K562 (cell line): ENCODE results near the gene POLR3E. TPM values are rescaled to one million over a fixed set of nuclear protein-coding genes. Genes with fewer than 3 reads are reported as not detected.

Experiments
- CCNT2 ChIP-seq: IDR thresholded peaks from 2 replicates; pipeline ENCODE4 v1.6.1; 2011; ENCODE audit warnings: borderline replicate concordance, low read depth, mild to moderate bottlenecking, moderate library complexity, mixed read lengths, low read length; ENCODE audit not compliant: insufficient read length; ENCODE audit errors: extremely low read depth
- DMBX1 ChIP-seq: fragments of 250-450 bp; sonication (Bioruptor Pico); IDR thresholded peaks from 2 replicates; pipeline ENCODE4 v1.8.0; 2022; ENCODE audit warnings: inconsistent platforms, mild to moderate bottlenecking, moderate library complexity, borderline replicate concordance
- ETV1 ChIP-seq: fragments of 450-650 bp; conservative IDR thresholded peaks from 2 replicates; pipeline ENCODE4 v1.6.1; 2016; ENCODE audit warnings: missing genetic modification characterization, control low read depth, low read depth, missing compliant biosample characterization
- GTF2E2 ChIP-seq: fragments of 200-800 bp; sonication (Bioruptor generic); IDR thresholded peaks from 2 replicates; pipeline ENCODE4 v1.6.1; 2016; ENCODE audit warnings: missing genetic modification characterization, missing compliant biosample characterization
- KLF1 ChIP-seq: fragments of 450-650 bp; IDR thresholded peaks from 2 replicates; pipeline ENCODE4 v1.6.1; 2016; ENCODE audit warnings: missing genetic modification characterization, missing compliant biosample characterization
- MIER1 ChIP-seq: fragments of 450-650 bp; IDR thresholded peaks from 2 replicates; pipeline ENCODE4 v1.6.1; 2016; ENCODE audit warnings: antibody characterized with exemption, mild to moderate bottlenecking, low read depth
- NBN ChIP-seq: fragments of 450-650 bp; IDR thresholded peaks from 2 replicates; pipeline ENCODE4 v1.6.1; 2016; ENCODE audit warnings: low read depth, mild to moderate bottlenecking
- PCBP1 ChIP-seq: fragments of 200-400 bp; formaldehyde crosslinking; IDR thresholded peaks from 2 replicates; pipeline ENCODE4 v1.6.1; 2018; ENCODE audit warnings: mild to moderate bottlenecking, low read depth, low read length; ENCODE audit not compliant: poor library complexity, severe bottlenecking
- RBM34 ChIP-seq: fragments of 200-400 bp; formaldehyde crosslinking; IDR thresholded peaks from 2 replicates; pipeline ENCODE4 v1.6.1; 2018; ENCODE audit warnings: low read length, borderline replicate concordance; ENCODE audit not compliant: insufficient read depth
- SIN3B ChIP-seq: fragments of 450-650 bp; IDR thresholded peaks from 2 replicates; pipeline ENCODE4 v1.6.1; 2017; ENCODE audit warnings: low read depth, mild to moderate bottlenecking, moderate library complexity
- SMAD4 ChIP-seq: fragments of 250-450 bp; sonication (Bioruptor Pico); conservative IDR thresholded peaks from 2 replicates; pipeline ENCODE4 v1.8.0; 2021; ENCODE audit warnings: inconsistent platforms, mild to moderate bottlenecking, moderate library complexity
- STAT5A ChIP-seq: IDR thresholded peaks from 2 replicates; pipeline ENCODE4 v1.6.1; 2012; ENCODE audit warnings: low read length, inconsistent platforms, borderline replicate concordance
- TBP ChIP-seq: optimal IDR thresholded peaks from 2 replicates; pipeline ENCODE3; 2011; ENCODE audit warnings: low read depth, low read length, improper control_type of control experiment
- TEAD1 ChIP-seq, 2 experiments: fragments of 450-650 bp in 1 of 2; sonication (generic) in 1 of 2; formaldehyde crosslinking; IDR thresholded peaks; 2 replicates each; pipeline versions ENCODE4 v1.4.0 to v1.8.0; 2020 to 2022; ENCODE audit warnings: mild to moderate bottlenecking in 2 of 2, missing genetic modification reagents in 1 of 2
- ZNF12 ChIP-seq: sonication (generic); formaldehyde crosslinking; IDR thresholded peaks from 2 replicates; pipeline ENCODE4 v1.4.0; 2020; ENCODE audit warnings: mild to moderate bottlenecking, missing genetic modification reagents
- ZNF133 ChIP-seq: fragments of 250-450 bp; sonication (Bioruptor Pico); IDR thresholded peaks from 2 replicates; pipeline ENCODE4 v1.4.0; 2020; ENCODE audit warnings: mild to moderate bottlenecking
- ZNF134 ChIP-seq: fragments of 250-450 bp; sonication (Bioruptor Pico); conservative IDR thresholded peaks from 2 replicates; pipeline ENCODE4 v1.4.0; 2020
- ZNF239 ChIP-seq: fragments of 250-450 bp; sonication (Bioruptor Pico); IDR thresholded peaks from 2 replicates; pipeline ENCODE4 v1.4.0; 2020; ENCODE audit warnings: mild to moderate bottlenecking
- ZNF431 ChIP-seq: sonication (generic); formaldehyde crosslinking; IDR thresholded peaks from 2 replicates; pipeline ENCODE4 v1.8.0; 2022; ENCODE audit warnings: mild to moderate bottlenecking, missing genetic modification reagents
- ZNF717 ChIP-seq: fragments of 250-450 bp; sonication (Bioruptor Pico); IDR thresholded peaks from 2 replicates; pipeline ENCODE4 v1.5.0; 2021
- ZNF778 ChIP-seq: fragments of 450-650 bp; formaldehyde crosslinking; IDR thresholded peaks from 2 replicates; pipeline ENCODE4 v1.4.0; 2020; ENCODE audit warnings: mild to moderate bottlenecking, moderate library complexity
- ZNF830 ChIP-seq: fragments of 250-450 bp; sonication (Bioruptor Pico); IDR thresholded peaks from 2 replicates; pipeline ENCODE4 v1.5.0; 2021; ENCODE audit warnings: mild to moderate bottlenecking
- ZSCAN29 ChIP-seq: fragments of 450-650 bp; IDR thresholded peaks from 2 replicates; pipeline ENCODE4 v1.6.1; 2017
- polyA plus RNA-seq, 8 experiments: library from polyadenylated mRNA; depleted of rRNA in 4 of 8; stranded (reverse) in 5 of 8; unstranded in 3 of 8; fragments of >200 nt; fragmentation: Nextera tagmentation in 2 of 8; fragmentation: Illumina TruSeq in 1 of 8; extraction: Ambion mirVana in 2 of 8; extraction: Trizol in 1 of 8; gene quantifications; 2 replicates each; pipeline versions ENCODE4 v1.2.1 to v1.2.3, GENCODE V29; 2011 to 2014; ENCODE audit warnings: inconsistent platforms in 1 of 8, missing spikeins in 1 of 8
- total RNA-seq, 7 experiments: library from RNA; depleted of rRNA in 6 of 7; stranded (reverse); fragments of >200 nt in 6 of 7; fragmentation: Illumina TruSeq in 2 of 7; extraction: Trizol in 2 of 7; gene quantifications; 2 replicates each; pipeline versions ENCODE4 v1.2.1 to v1.2.3, GENCODE V29; 2011 to 2021; ENCODE audit warnings: low replicate concordance in 1 of 7
- TF ChIP-seq, protein P1 (sequence below): fragments of 250-450 bp; sonication (Bioruptor Pico); IDR thresholded peaks from 2 replicates; pipeline ENCODE4 v1.8.0; 2021; ENCODE audit warnings: moderate library complexity, mild to moderate bottlenecking, inconsistent platforms
- TF ChIP-seq, protein P2 (sequence below): fragments of 250-450 bp; sonication (Bioruptor Pico); IDR thresholded peaks from 2 replicates; pipeline ENCODE4 v1.5.0; 2020; ENCODE audit warnings: mild to moderate bottlenecking, borderline replicate concordance
- TF ChIP-seq, protein P3 (sequence below): fragments of 450-650 bp; formaldehyde crosslinking; IDR thresholded peaks from 2 replicates; pipeline ENCODE4 v1.4.0; 2020; ENCODE audit warnings: mild to moderate bottlenecking, moderate library complexity

POLR3E gene
- total and polyA plus RNA-seq, 9 of the 15 experiments (the other 6 are each of a cell fraction or from before 2014, with no cell fraction given), result 17.7 to 151 (median 82.6) TPM

DNA sequence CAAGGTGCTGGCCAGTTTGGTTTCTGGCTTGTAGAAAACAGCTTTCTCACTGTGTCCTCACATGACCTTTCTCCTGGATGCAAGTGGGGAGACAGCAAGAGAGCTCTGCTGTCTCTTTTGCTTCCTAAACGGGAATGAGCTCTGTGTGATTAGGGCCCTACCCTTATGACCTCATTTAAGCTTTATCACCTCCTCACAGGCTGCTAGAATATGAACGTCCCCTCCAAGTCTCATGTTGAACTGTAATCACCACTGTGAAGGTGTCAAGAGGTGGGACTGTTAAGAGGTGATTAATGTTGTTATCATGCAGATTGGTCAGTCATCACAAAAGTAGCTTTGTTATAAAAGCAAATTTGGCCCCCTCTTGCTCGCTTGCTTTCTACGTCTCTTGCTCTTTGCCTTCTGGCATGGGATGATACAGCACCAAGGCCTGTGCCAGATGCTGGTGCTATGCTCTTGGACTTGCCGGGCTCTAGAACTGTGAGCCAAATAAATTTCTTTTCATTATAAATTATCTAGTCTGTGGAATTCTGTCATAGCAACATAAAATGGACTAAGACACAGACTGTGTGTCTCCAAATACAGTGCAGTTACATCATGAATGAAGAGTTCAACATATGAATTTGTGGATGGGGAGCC, 14.8 kb upstream of the POLR3E start (continued):
- TF ChIP-seq RBM34, result no peak
- no peak for TF ChIP-seq TBP
- TF ChIP-seq SIN3B, result no peak
- TF ChIP-seq ZNF431, result no peak
- TF ChIP-seq ZNF778, result no peak
- 0 out of 2 replicates have a peak, but pooled peaks have one; percentile 50 for TF ChIP-seq MIER1
- TF ChIP-seq PCBP1, result no peak
- no peak for TF ChIP-seq ZSCAN29
- TF ChIP-seq SMAD4 (CRISPR knock-in tag), result peak; percentile 99
- no peak for TF ChIP-seq GTF2E2 (tag)
- TF ChIP-seq ZNF239 (CRISPR knock-in tag), result no peak
- TF ChIP-seq CCNT2, result peak; percentile 93
- TF ChIP-seq ZNF12, result no peak
- TF ChIP-seq NBN, result peak; percentile 90
- no peak for TF ChIP-seq DMBX1
- TF ChIP-seq, protein P1, sequence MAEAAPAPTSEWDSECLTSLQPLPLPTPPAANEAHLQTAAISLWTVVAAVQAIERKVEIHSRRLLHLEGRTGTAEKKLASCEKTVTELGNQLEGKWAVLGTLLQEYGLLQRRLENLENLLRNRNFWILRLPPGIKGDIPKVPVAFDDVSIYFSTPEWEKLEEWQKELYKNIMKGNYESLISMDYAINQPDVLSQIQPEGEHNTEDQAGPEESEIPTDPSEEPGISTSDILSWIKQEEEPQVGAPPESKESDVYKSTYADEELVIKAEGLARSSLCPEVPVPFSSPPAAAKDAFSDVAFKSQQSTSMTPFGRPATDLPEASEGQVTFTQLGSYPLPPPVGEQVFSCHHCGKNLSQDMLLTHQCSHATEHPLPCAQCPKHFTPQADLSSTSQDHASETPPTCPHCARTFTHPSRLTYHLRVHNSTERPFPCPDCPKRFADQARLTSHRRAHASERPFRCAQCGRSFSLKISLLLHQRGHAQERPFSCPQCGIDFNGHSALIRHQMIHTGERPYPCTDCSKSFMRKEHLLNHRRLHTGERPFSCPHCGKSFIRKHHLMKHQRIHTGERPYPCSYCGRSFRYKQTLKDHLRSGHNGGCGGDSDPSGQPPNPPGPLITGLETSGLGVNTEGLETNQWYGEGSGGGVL (CRISPR knock-in tag), result no peak
- no peak for TF ChIP-seq ZNF134
- TF ChIP-seq, protein P2, sequence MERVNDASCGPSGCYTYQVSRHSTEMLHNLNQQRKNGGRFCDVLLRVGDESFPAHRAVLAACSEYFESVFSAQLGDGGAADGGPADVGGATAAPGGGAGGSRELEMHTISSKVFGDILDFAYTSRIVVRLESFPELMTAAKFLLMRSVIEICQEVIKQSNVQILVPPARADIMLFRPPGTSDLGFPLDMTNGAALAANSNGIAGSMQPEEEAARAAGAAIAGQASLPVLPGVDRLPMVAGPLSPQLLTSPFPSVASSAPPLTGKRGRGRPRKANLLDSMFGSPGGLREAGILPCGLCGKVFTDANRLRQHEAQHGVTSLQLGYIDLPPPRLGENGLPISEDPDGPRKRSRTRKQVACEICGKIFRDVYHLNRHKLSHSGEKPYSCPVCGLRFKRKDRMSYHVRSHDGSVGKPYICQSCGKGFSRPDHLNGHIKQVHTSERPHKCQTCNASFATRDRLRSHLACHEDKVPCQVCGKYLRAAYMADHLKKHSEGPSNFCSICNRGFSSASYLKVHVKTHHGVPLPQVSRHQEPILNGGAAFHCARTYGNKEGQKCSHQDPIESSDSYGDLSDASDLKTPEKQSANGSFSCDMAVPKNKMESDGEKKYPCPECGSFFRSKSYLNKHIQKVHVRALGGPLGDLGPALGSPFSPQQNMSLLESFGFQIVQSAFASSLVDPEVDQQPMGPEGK (CRISPR knock-in tag), result no peak
- TF ChIP-seq STAT5A, result peak; percentile 86
- TF ChIP-seq ZNF133, result no peak
- no peak; the same call in 1 of the 2 replicates for TF ChIP-seq KLF1
- TF ChIP-seq TEAD1 (CRISPR knock-in tag; IDR thresholded peaks at IDR 0.05), result no peak
- no peak for TF ChIP-seq ZNF830 (CRISPR knock-in tag)
- TF ChIP-seq ZNF717 (CRISPR knock-in tag), result no peak
- TF ChIP-seq, protein P3, sequence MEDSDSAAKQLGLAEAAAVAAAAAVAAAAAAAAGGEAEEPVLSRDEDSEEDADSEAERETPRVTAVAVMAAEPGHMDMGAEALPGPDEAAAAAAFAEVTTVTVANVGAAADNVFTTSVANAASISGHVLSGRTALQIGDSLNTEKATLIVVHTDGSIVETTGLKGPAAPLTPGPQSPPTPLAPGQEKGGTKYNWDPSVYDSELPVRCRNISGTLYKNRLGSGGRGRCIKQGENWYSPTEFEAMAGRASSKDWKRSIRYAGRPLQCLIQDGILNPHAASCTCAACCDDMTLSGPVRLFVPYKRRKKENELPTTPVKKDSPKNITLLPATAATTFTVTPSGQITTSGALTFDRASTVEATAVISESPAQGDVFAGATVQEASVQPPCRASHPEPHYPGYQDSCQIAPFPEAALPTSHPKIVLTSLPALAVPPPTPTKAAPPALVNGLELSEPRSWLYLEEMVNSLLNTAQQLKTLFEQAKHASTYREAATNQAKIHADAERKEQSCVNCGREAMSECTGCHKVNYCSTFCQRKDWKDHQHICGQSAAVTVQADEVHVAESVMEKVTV (CRISPR knock-in tag), result no peak
- TF ChIP-seq ETV1 (tag), result peak; percentile 87
